Activated T-helper 17 cell treated with anti-CD3 and anti-CD28 coated beads, Interleukin-2, amount 50 U/mL, for 72 hours (primary cell): Measurements from ENCODE around the gene ATF3. TPM values are rescaled to one million over a fixed set of nuclear protein-coding genes. Genes with fewer than 3 reads are reported as not detected.

Experiments
- ATAC-seq: fragments of 150-1000 bp; cut with Tn5 transposase; replicated peaks from 2 replicates; pipeline ENCODE4 v1.10.0; 2021; ENCODE audit warnings: mild to moderate bottlenecking, moderate library complexity
- H3K27ac Mint-ChIP-seq: one replicate; pipeline ENCODE4 v1.8.0; 2022; ENCODE audit warnings: mixed read lengths
- H3K27me3 Mint-ChIP-seq: one replicate; pipeline ENCODE4 v1.8.0; 2022; ENCODE audit warnings: mixed read lengths
- H3K36me3 Mint-ChIP-seq: one replicate; pipeline ENCODE4 v1.8.0; 2022; ENCODE audit warnings: low read depth, mild to moderate bottlenecking, mixed read lengths
- H3K4me1 Mint-ChIP-seq: one replicate; pipeline ENCODE4 v1.8.0; 2022; ENCODE audit warnings: mixed read lengths
- H3K4me3 Mint-ChIP-seq: one replicate; pipeline ENCODE4 v1.8.0; 2022; ENCODE audit warnings: mild to moderate bottlenecking, mixed read lengths
- H3K9me3 Mint-ChIP-seq: one replicate; pipeline ENCODE4 v1.8.0; 2022; ENCODE audit warnings: mixed read lengths
- total RNA-seq, 2 donors: library from RNA; stranded (reverse); gene quantifications; one replicate each; pipeline ENCODE4 v1.2.3, GENCODE V29; 2022

Gene ATF3
- total RNA-seq, 2 donors from 2014 or later: 26.7 to 35.6 TPM

GRCh38 chr1:212609701-212610574 is 1.4 kb downstream of the ATF3 start:
- Mint-ChIP-seq H3K4me3 (peak overlapping the region; percentile 93), H3K9me3 (no peaks in the 10 kb centered on the region), H3K27ac (peak overlapping the region; percentile 75), H3K36me3 (peaks cover 63% of the 10 kb centered on the region), H3K4me1 (peaks cover 37% of the 10 kb centered on the region), H3K27me3 (peaks cover 20% of the 10 kb centered on the region)
- ATAC-seq: no peak

GRCh38 chr1:212610575-212610967 is 2.0 kb downstream of the ATF3 start:
- Mint-ChIP-seq H3K9me3 (no peaks in the 10 kb centered on the region), H3K4me3 (peak overlapping the region; percentile 93), H3K27ac (peak overlapping the region; percentile 75), H3K36me3 (peaks cover 69% of the 10 kb centered on the region), H3K4me1 (peaks cover 37% of the 10 kb centered on the region), H3K27me3 (peaks cover 15% of the 10 kb centered on the region)
- no peak for ATAC-seq

GRCh38 chr1:212611000-212611948 is 2.7 kb downstream of the ATF3 start:
- H3K4me1 Mint-ChIP-seq: peaks cover 43% of the 10 kb centered on the region
- H3K27me3 Mint-ChIP-seq: peaks cover 10% of the 10 kb centered on the region
- H3K9me3 Mint-ChIP-seq: no peaks in the 10 kb centered on the region
- H3K27ac Mint-ChIP-seq: peak overlapping the region; percentile 75
- H3K4me3 Mint-ChIP-seq: peak overlapping the region; percentile 93
- ATAC-seq: no peak
- H3K36me3 Mint-ChIP-seq: peaks cover 76% of the 10 kb centered on the region

GRCh38 chr1:212612041-212612961 is 3.7 kb downstream of the ATF3 start:
- Mint-ChIP-seq H3K9me3 (no peaks in the 10 kb centered on the region), H3K4me1 (peaks cover 46% of the 10 kb centered on the region), H3K4me3 (peak overlapping the region; percentile 93), H3K27me3 (peaks cover 3% of the 10 kb centered on the region), H3K36me3 (peaks cover 84% of the 10 kb centered on the region), H3K27ac (no peak overlapping the region)
- ATAC-seq: no peak

GRCh38 chr1:212613440-212614335 is 5.1 kb downstream of the ATF3 start:
- Mint-ChIP-seq H3K36me3 (peaks cover 86% of the 10 kb centered on the region), H3K4me3 (peak overlapping the region; percentile 39), H3K27me3 (no peaks in the 10 kb centered on the region), H3K27ac (peak overlapping the region; percentile 68), H3K4me1 (peaks cover 45% of the 10 kb centered on the region), H3K9me3 (no peaks in the 10 kb centered on the region)
- peak; percentile 18 for ATAC-seq

- H3K27ac Mint-ChIP-seq: peak overlapping the region; percentile 68
- ATAC-seq: no peak
- peaks cover 91% of the 10 kb centered on the region for H3K36me3 Mint-ChIP-seq
- H3K4me1 Mint-ChIP-seq: peaks cover 45% of the 10 kb centered on the region
- H3K4me3 Mint-ChIP-seq: peak overlapping the region; percentile 39
- H3K9me3 Mint-ChIP-seq: no peaks in the 10 kb centered on the region
- no peaks in the 10 kb centered on the region for H3K27me3 Mint-ChIP-seq
Measured at GRCh38 chr1:212614453-212615200, 6.1 kb downstream of the ATF3 start.

- peaks cover 41% of the 10 kb centered on the region for H3K4me1 Mint-ChIP-seq
- peaks cover 91% of the 10 kb centered on the region for H3K36me3 Mint-ChIP-seq
- H3K9me3 Mint-ChIP-seq: no peaks in the 10 kb centered on the region
- H3K27ac Mint-ChIP-seq: no peak overlapping the region
- no peaks in the 10 kb centered on the region for H3K27me3 Mint-ChIP-seq
- ATAC-seq: no peak
- no peak overlapping the region for H3K4me3 Mint-ChIP-seq
Measured at GRCh38 chr1:212615201-212615470, 6.6 kb downstream of the ATF3 start.

- peaks cover 78% of the 10 kb centered on the region for H3K36me3 Mint-ChIP-seq
Measured at GRCh38 chr1:212618466-212619210, 10.1 kb downstream of the ATF3 start.

GRCh38 chr1:212620293-212620692 is 11.7 kb downstream of the ATF3 start:
- ATAC-seq: no peak
- Mint-ChIP-seq H3K9me3 (no peaks in the 10 kb centered on the region), H3K27ac (no peak overlapping the region), H3K27me3 (no peaks in the 10 kb centered on the region), H3K36me3 (peaks cover 62% of the 10 kb centered on the region), H3K4me3 (no peak overlapping the region), H3K4me1 (peaks cover 18% of the 10 kb centered on the region)

More at GRCh38 chr1:212618466-212619210, 10.1 kb downstream of the ATF3 start:
- Mint-ChIP-seq H3K9me3 (no peaks in the 10 kb centered on the region), H3K27ac (no peak overlapping the region), H3K27me3 (no peaks in the 10 kb centered on the region), H3K4me3 (no peak overlapping the region), H3K4me1 (peaks cover 29% of the 10 kb centered on the region)
- no peak for ATAC-seq

GRCh38 chr1:212621043-212621948 is 12.7 kb downstream of the ATF3 start:
- Mint-ChIP-seq H3K4me3 (no peak overlapping the region), H3K9me3 (no peaks in the 10 kb centered on the region), H3K36me3 (peaks cover 52% of the 10 kb centered on the region), H3K27me3 (peaks cover 3% of the 10 kb centered on the region), H3K27ac (no peak overlapping the region), H3K4me1 (peaks cover 11% of the 10 kb centered on the region)
- ATAC-seq: no peak

GRCh38 chr1:212621949-212622305 is 13.4 kb downstream of the ATF3 start:
- H3K4me3 Mint-ChIP-seq: no peak overlapping the region
- peak; percentile 47 for ATAC-seq
- peaks cover 45% of the 10 kb centered on the region for H3K36me3 Mint-ChIP-seq
- H3K27ac Mint-ChIP-seq: peak overlapping the region; percentile 4
- H3K27me3 Mint-ChIP-seq: peaks cover 3% of the 10 kb centered on the region
- no peaks in the 10 kb centered on the region for H3K9me3 Mint-ChIP-seq
- H3K4me1 Mint-ChIP-seq: peaks cover 5% of the 10 kb centered on the region
